Subcutaneous abdominal adipose tissue (tissue), 5 donors: ENCODE data around the gene AK1.
"Not testable (repeated sequence)": the region's sequence is repeated elsewhere in the genome, so short reads cannot be mapped to it uniquely, and the experiment has no call there.

Source experiments
- H3K27ac ChIP-seq: one replicate; pipeline ENCODE4 v1.7.0; 2013; ENCODE audit warnings: low read depth, mild to moderate bottlenecking, inconsistent platforms, low read length, moderate library complexity
- H3K27me3 ChIP-seq, 5 donors: one replicate each; pipeline ENCODE4 v1.7.0; 2013; ENCODE audit warnings: low read length in 5 of 5, inconsistent platforms in 1 of 5; ENCODE audit not compliant: control insufficient read depth in 5 of 5, insufficient read depth in 4 of 5
- H3K36me3 ChIP-seq, 5 donors: one replicate each; pipeline ENCODE4 v1.7.0; 2013; ENCODE audit warnings: low read length in 5 of 5; ENCODE audit not compliant: control insufficient read depth in 5 of 5, insufficient read depth in 5 of 5
- H3K4me1 ChIP-seq, 5 donors: one replicate each; pipeline ENCODE4 v1.7.0; 2013; ENCODE audit warnings: low read length in 5 of 5, mild to moderate bottlenecking in 3 of 5, moderate library complexity in 1 of 5; ENCODE audit not compliant: control insufficient read depth in 5 of 5, insufficient read depth in 5 of 5
- H3K4me3 ChIP-seq, 5 donors: one replicate each; pipeline ENCODE4 v1.7.0; 2013; ENCODE audit warnings: low read length in 5 of 5, low read depth in 1 of 5
- H3K9ac ChIP-seq, 5 donors: one replicate each; pipeline ENCODE4 v1.7.0; 2013; ENCODE audit warnings: low read length in 5 of 5, mild to moderate bottlenecking in 4 of 5, moderate library complexity in 3 of 5
- H3K9me3 ChIP-seq, 5 donors: one replicate each; pipeline ENCODE4 v1.7.0; 2013; ENCODE audit warnings: low read length in 5 of 5; ENCODE audit not compliant: control insufficient read depth in 5 of 5
- donor health status: healthy.
- donor health status: healthy.
- donor health status: healthy.
- donor health status: healthy.
- donor health status: healthy.

Gene AK1

GRCh38 chr9:127870887-127871286, 6.6 kb downstream of the AK1 start:
- H3K27me3 ChIP-seq: no peaks in the 10 kb centered on the region
- H3K9me3 ChIP-seq: no peaks in the 10 kb centered on the region
- peaks cover 0 to 42% (median 35%) of the 10 kb centered on the region in 5 donors for H3K36me3 ChIP-seq
- no peak overlapping the region for H3K27ac ChIP-seq
- peaks cover 0 to 61% (median 40%) of the 10 kb centered on the region in 5 donors for H3K4me1 ChIP-seq
- no peak overlapping the region for H3K9ac ChIP-seq
- H3K4me3 ChIP-seq: no peak overlapping the region

GRCh38 chr9:127870153-127870491, 7.4 kb downstream of the AK1 start:
- not testable (repeated sequence) for H3K9ac ChIP-seq, H3K4me3 ChIP-seq, H3K27me3 ChIP-seq, H3K27ac ChIP-seq, H3K9me3 ChIP-seq
- peaks cover 0 to 53% (median 32%) of the 10 kb centered on the region in 5 donors for H3K4me1 ChIP-seq
- H3K36me3 ChIP-seq: peaks cover 0 to 42% (median 35%) of the 10 kb centered on the region in 5 donors

- H3K27me3 ChIP-seq: no peaks in the 10 kb centered on the region
- H3K27ac ChIP-seq: no peak overlapping the region
- H3K36me3 ChIP-seq: peaks cover 0 to 42% (median 35%) of the 10 kb centered on the region in 5 donors
- H3K4me1 ChIP-seq: peaks cover 0 to 47% (median 27%) of the 10 kb centered on the region in 5 donors
- H3K9ac ChIP-seq: no peak overlapping the region
- H3K9me3 ChIP-seq: no peaks in the 10 kb centered on the region
- no peak overlapping the region for H3K4me3 ChIP-seq
These were observed 7.9 kb downstream of the AK1 start for GRCh38 chr9:127869310-127870152.

- Histone ChIP-seq H3K4me1 (peaks cover 0 to 36% (median 15%) of the 10 kb centered on the region in 5 donors), H3K27me3 (no peaks in the 10 kb centered on the region), H3K4me3 (no peak overlapping the region), H3K9ac (no peak overlapping the region), H3K27ac (peak overlapping the region; percentile 62), H3K36me3 (peaks cover 0 to 42% (median 35%) of the 10 kb centered on the region in 5 donors), H3K9me3 (no peaks in the 10 kb centered on the region)
These were observed 9.1 kb downstream of the AK1 start for GRCh38 chr9:127868278-127868902.

GRCh38 chr9:127867356-127868277, 9.9 kb downstream of the AK1 start:
- Histone ChIP-seq H3K4me3 (no peak overlapping the region), H3K27ac (peak overlapping the region; percentile 62), H3K9ac (peak overlapping the region in 1 of 5 donors; percentile 61), H3K4me1 (peaks cover 0 to 43% (median 19%) of the 10 kb centered on the region in 5 donors), H3K9me3 (no peaks in the 10 kb centered on the region), H3K27me3 (no peaks in the 10 kb centered on the region), H3K36me3 (peaks cover 0 to 37% (median 33%) of the 10 kb centered on the region in 5 donors)

- Histone ChIP-seq H3K4me1 (peaks cover 6 to 54% (median 30%) of the 10 kb centered on the region in 5 donors), H3K9me3 (no peaks in the 10 kb centered on the region), H3K4me3 (no peak overlapping the region), H3K9ac (no peak overlapping the region), H3K27me3 (no peaks in the 10 kb centered on the region), H3K36me3 (peaks cover 0 to 26% (median 25%) of the 10 kb centered on the region in 5 donors), H3K27ac (no peak overlapping the region)
These were observed 10.9 kb downstream of the AK1 start for GRCh38 chr9:127866535-127866934.

GRCh38 chr9:127865645-127866464, 11.6 kb downstream of the AK1 start:
- H3K36me3 ChIP-seq: peaks cover 0 to 22% (median 19%) of the 10 kb centered on the region in 5 donors
- no peaks in the 10 kb centered on the region for H3K9me3 ChIP-seq
- H3K9ac ChIP-seq: no peak overlapping the region
- no peaks in the 10 kb centered on the region for H3K27me3 ChIP-seq
- no peak overlapping the region for H3K27ac ChIP-seq
- H3K4me1 ChIP-seq: peaks cover 9 to 61% (median 34%) of the 10 kb centered on the region in 5 donors
- H3K4me3 ChIP-seq: no peak overlapping the region

GRCh38 chr9:127863191-127863621, 14.3 kb downstream of the AK1 start:
- Histone ChIP-seq H3K9ac (no peak overlapping the region), H3K4me3 (no peak overlapping the region), H3K27me3 (no peaks in the 10 kb centered on the region), H3K36me3 (peaks cover 0 to 11% (median 9%) of the 10 kb centered on the region in 5 donors), H3K27ac (peak overlapping the region; percentile 72), H3K9me3 (no peaks in the 10 kb centered on the region), H3K4me1 (peaks cover 16 to 66% (median 40%) of the 10 kb centered on the region in 5 donors)
